PFSK-1 (cell line): ENCODE data around the gene FAM117A.
A peak's percentile ranks its signal among the peaks of the same experiment; 100 is the strongest.

Experiments
- POLR2AphosphoS5 ChIP-seq: IDR thresholded peaks from 2 replicates; pipeline ENCODE4 v1.6.1; 2012; ENCODE audit warnings: low read depth, mild to moderate bottlenecking, control low read depth, low read length, moderate library complexity
- REST ChIP-seq, 2 experiments: IDR thresholded peaks; 2 replicates each; pipeline versions ENCODE4 v1.6.1 to v1.8.0; 2011 to 2012; ENCODE audit warnings: low read depth in 2 of 2, low read length in 2 of 2, control low read depth in 1 of 2, inconsistent platforms in 1 of 2, mild to moderate bottlenecking in 1 of 2, moderate library complexity in 1 of 2; ENCODE audit not compliant: insufficient read depth in 1 of 2
- SIN3A ChIP-seq: IDR thresholded peaks from 2 replicates; pipeline ENCODE4 v1.6.1; 2012; ENCODE audit warnings: mild to moderate bottlenecking, low read length, moderate library complexity, borderline replicate concordance; ENCODE audit not compliant: insufficient read depth
- TAF1 ChIP-seq: IDR thresholded peaks from 2 replicates; pipeline ENCODE4 v1.6.1; 2012; ENCODE audit warnings: low read length, control low read depth, borderline replicate concordance; ENCODE audit not compliant: insufficient read depth

- TF ChIP-seq TAF1 (no peak), SIN3A (peak; percentile 97; the same call in 1 of the 2 replicates), POLR2AphosphoS5 (no peak), REST (IDR thresholded peaks at IDR 0.05; ENCODE audit: insufficient read depth in 1 of 2, low read depth in 2 of 2, low read length in 2 of 2) (no peak)
These were observed 25.3 kb upstream of the FAM117A start for GRCh38 chr17:49789243-49789578.
